IMR-90 (cell line): ENCODE measurements around the gene PCNX2. TPM values are rescaled to one million over a fixed set of nuclear protein-coding genes. Genes with fewer than 3 reads are reported as not detected.

Experiments used
- ATAC-seq: fragments of 200-7000 bp; cut with Tn5 transposase; 2 replicates; pipeline ENCODE4 v1.9.1; 2020; ENCODE audit warnings: low read depth, mild to moderate bottlenecking, moderate library complexity
- BruUV-seq: library from RNA; stranded (reverse); fragments of 400-500 nt; replicated peaks from 2 replicates; lab custom pipeline; 2021; lab: Mats Ljungman, UMichigan
- CTCF ChIA-PET: fragments of 300-600 bp; formaldehyde crosslinking; extraction: SDS; loops from one replicate; lab custom pipeline; 2021; ENCODE audit warnings: antibody characterized with exemption; lab: Yijun Ruan, JAX
- POLR2A ChIA-PET: fragments of 300-600 bp; sonication (Branson Sonifier 250); formaldehyde crosslinking; loops from one replicate; lab custom pipeline; 2022; ENCODE audit warnings: antibody characterized with exemption; ENCODE audit not compliant: unreplicated experiment; lab: Charles Lee
- DNase-seq: peaks from one replicate; pipeline ENCODE4 v3.0.0; 2013
- H2AFZ ChIP-seq: replicated peaks from 2 replicates; pipeline ENCODE3; 2013; ENCODE audit warnings: low read length, mild to moderate bottlenecking; ENCODE audit not compliant: poor library complexity
- H2AK5ac ChIP-seq: 2 replicates; pipeline ENCODE4 v1.6.1; 2013; ENCODE audit warnings: low read depth, low read length, inconsistent platforms
- H2AK9ac ChIP-seq: replicated peaks from 2 replicates; pipeline ENCODE3; 2013; ENCODE audit warnings: mild to moderate bottlenecking, low read depth, low read length, moderate library complexity; ENCODE audit not compliant: poor library complexity
- H2BK120ac ChIP-seq: 2 replicates; pipeline ENCODE4 v1.6.1; 2013; ENCODE audit warnings: low read depth, low read length, inconsistent platforms
- H2BK15ac ChIP-seq: 3 replicates; pipeline ENCODE4 v1.6.1; 2013; ENCODE audit warnings: low read depth, low read length, inconsistent platforms
- H2BK20ac ChIP-seq: 2 replicates; pipeline ENCODE4 v1.6.1; 2013; ENCODE audit warnings: low read depth, mild to moderate bottlenecking, inconsistent platforms, low read length, moderate library complexity
- H2BK5ac ChIP-seq: 2 replicates; pipeline ENCODE4 v1.6.1; 2013; ENCODE audit warnings: mild to moderate bottlenecking, low read depth, low read length, inconsistent platforms; ENCODE audit not compliant: poor library complexity, severe bottlenecking
- H3K14ac ChIP-seq: replicated peaks from 2 replicates; pipeline ENCODE4 v1.6.1; 2013; ENCODE audit warnings: low read depth, low read length, inconsistent platforms
- H3K18ac ChIP-seq: 2 replicates; pipeline ENCODE4 v1.6.1; 2013; ENCODE audit warnings: low read depth, low read length, control low read depth
- H3K23ac ChIP-seq: 2 replicates; pipeline ENCODE4 v1.6.1; 2013; ENCODE audit warnings: low read depth, low read length, inconsistent platforms
- H3K27ac ChIP-seq: 2 replicates; pipeline ENCODE4 v1.5.1; 2013; ENCODE audit warnings: mild to moderate bottlenecking, control low read depth, low read length; ENCODE audit not compliant: insufficient read depth
- H3K27me3 ChIP-seq: 2 replicates; pipeline ENCODE4 v1.6.1; 2013; ENCODE audit warnings: low read length; ENCODE audit not compliant: control insufficient read depth, insufficient read depth
- H3K36me3 ChIP-seq: 2 replicates; pipeline ENCODE4 v1.6.1; 2013; ENCODE audit warnings: low read length, mixed read lengths; ENCODE audit not compliant: control insufficient read depth, insufficient read depth
- H3K4ac ChIP-seq: 2 replicates; pipeline ENCODE4 v1.6.1; 2013; ENCODE audit warnings: low read depth, low read length, inconsistent platforms
- H3K4me1 ChIP-seq: 2 replicates; pipeline ENCODE4 v1.6.1; 2013; ENCODE audit warnings: low read length, mixed read lengths; ENCODE audit not compliant: control insufficient read depth, insufficient read depth
- H3K4me2 ChIP-seq: 2 replicates; pipeline ENCODE4 v1.6.1; 2013; ENCODE audit warnings: low read depth, mild to moderate bottlenecking, control low read depth, low read length, moderate library complexity
- H3K4me3 ChIP-seq: 2 replicates; pipeline ENCODE4 v1.5.1; 2013; ENCODE audit warnings: low read depth, mild to moderate bottlenecking, control low read depth, low read length, moderate library complexity; ENCODE audit not compliant: insufficient read depth
- H3K56ac ChIP-seq: 2 replicates; pipeline ENCODE4 v1.6.1; 2013; ENCODE audit warnings: low read length, inconsistent platforms; ENCODE audit not compliant: insufficient read depth; ENCODE audit errors: extremely low read depth
- H3K79me1 ChIP-seq, 2 experiments: 2 replicates each; pipeline ENCODE4 v1.6.1; 2013; ENCODE audit warnings: low read length in 2 of 2, inconsistent platforms in 1 of 2, low read depth in 1 of 2
- H3K9ac ChIP-seq: 2 replicates; pipeline ENCODE4 v1.6.1; 2013; ENCODE audit warnings: low read depth, low read length, control low read depth
- H3K9me1 ChIP-seq: 2 replicates; pipeline ENCODE4 v1.6.1; 2013; ENCODE audit warnings: low read length, inconsistent platforms; ENCODE audit not compliant: insufficient read depth
- H3K9me3 ChIP-seq: 2 replicates; pipeline ENCODE4 v1.6.1; 2013; ENCODE audit warnings: low read length; ENCODE audit not compliant: control insufficient read depth, insufficient read depth
- H4K20me1 ChIP-seq: 2 replicates; pipeline ENCODE4 v1.6.1; 2013; ENCODE audit warnings: low read length, inconsistent platforms; ENCODE audit not compliant: insufficient read depth
- H4K5ac ChIP-seq: 2 replicates; pipeline ENCODE4 v1.6.1; 2013; ENCODE audit warnings: mild to moderate bottlenecking, low read depth, low read length, control low read depth
- H4K8ac ChIP-seq, 2 experiments: 2 replicates each; pipeline ENCODE4 v1.6.1; 2013; ENCODE audit warnings: low read depth in 2 of 2, low read length in 2 of 2, control low read depth in 1 of 2, inconsistent platforms in 1 of 2
- H4K91ac ChIP-seq: 2 replicates; pipeline ENCODE4 v1.6.1; 2013; ENCODE audit warnings: low read depth, low read length, inconsistent platforms; ENCODE audit not compliant: insufficient read depth
- FOS ChIP-seq: fragments of 150-350 bp; IDR thresholded peaks from 2 replicates; pipeline ENCODE4 v1.6.1; 2016; ENCODE audit warnings: low read depth, low read length
- MAZ ChIP-seq: IDR thresholded peaks from 2 replicates; pipeline ENCODE4 v1.6.1; 2012; ENCODE audit warnings: low read depth, mild to moderate bottlenecking, low read length, improper control_type of control experiment, moderate library complexity, borderline replicate concordance
- MXI1 ChIP-seq: IDR thresholded peaks from 2 replicates; pipeline ENCODE4 v1.6.1; 2012; ENCODE audit warnings: low read depth, mild to moderate bottlenecking, low read length, moderate library complexity, borderline replicate concordance
- RAD21 ChIP-seq: IDR thresholded peaks from 2 replicates; pipeline ENCODE4 v1.6.1; 2012; ENCODE audit warnings: low read length, improper control_type of control experiment
- RCOR1 ChIP-seq: IDR thresholded peaks from 2 replicates; pipeline ENCODE4 v1.6.1; 2012; ENCODE audit warnings: mild to moderate bottlenecking, low read length, improper control_type of control experiment; ENCODE audit not compliant: insufficient replicate concordance
- WGBS, 2 experiments: methylation state at CpG; one replicate each; pipeline versions ENCODE4 v1.1.5 to v1.1.7; 2013; ENCODE audit warnings: missing lambda C conversion rate in 2 of 2; ENCODE audit not compliant: insufficient read length in 1 of 2; ENCODE audit errors: extremely low coverage in 2 of 2; 5-methylcytosine and 5-hydroxymethylcytosine counted together
- dilution Hi-C: fragments of 300-500 bp; cut with HindIII; formaldehyde crosslinking; loops from one replicate; pipeline ENCODE4 v1.14.3; 2018; ENCODE audit warnings: low sequenced_read_pairs; ENCODE audit not compliant: unreplicated experiment
- in situ Hi-C: fragments of 300-500 bp; cut with MboI; formaldehyde crosslinking; loops from 3 replicates; pipeline ENCODE4 v1.14.3; 2019; ENCODE audit warnings: low sequenced_read_pairs, inconsistent platforms, mixed read lengths
- intact Hi-C: fragments of 100-400 bp; cut with micrococcal nuclease; formaldehyde crosslinking; loops from 2 replicates; pipeline ENCODE4 v1.10.0; 2022
- polyA plus RNA-seq, 3 experiments: library from polyadenylated mRNA; depleted of rRNA; stranded (reverse); fragments of >200 nt; gene quantifications; 2 replicates each; pipeline ENCODE4 v1.2.3, GENCODE V29; 2012; ENCODE audit warnings: low replicate concordance in 1 of 3
- total RNA-seq: library from RNA; depleted of rRNA; stranded (reverse); fragments of >200 nt; gene quantifications from 2 replicates; pipeline ENCODE4 v1.2.3, GENCODE V29; 2012

PCNX2 gene
- total and polyA plus RNA-seq, 2 of the 4 experiments (the other 2 are of a cell fraction) = 15.9 to 22.6 TPM

DNA sequence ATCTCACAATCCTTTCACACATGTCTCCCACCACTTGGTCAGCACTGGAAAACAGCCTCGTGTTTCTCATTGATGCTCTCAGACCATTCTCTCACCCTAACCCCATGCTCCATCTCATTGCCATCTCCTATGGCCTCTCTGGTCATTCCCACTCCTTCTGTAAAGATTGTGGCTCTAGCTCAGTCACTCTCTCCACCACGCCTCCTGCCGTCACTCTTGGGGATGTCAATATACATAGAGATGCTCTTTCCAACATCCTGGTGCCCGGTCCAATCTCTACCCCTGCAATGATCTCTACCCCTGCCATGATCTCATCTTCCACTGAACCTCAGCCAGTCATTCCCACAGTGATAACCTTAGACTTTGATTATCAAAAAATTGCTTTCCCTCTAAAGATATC lies 255.0 kb downstream of the PCNX2 start:
- DNase-seq = no peak

More for the DNA sequence above, 255.0 kb downstream of the PCNX2 start:
- H3K23ac ChIP-seq = no peak overlapping the region
- no peak overlapping the region for H2BK20ac ChIP-seq
- no peaks in the 10 kb centered on the region for H3K79me1 ChIP-seq
- H3K9ac ChIP-seq = no peak overlapping the region
- no peak overlapping the region for H4K91ac ChIP-seq
- no peaks in the 10 kb centered on the region for H3K9me1 ChIP-seq
- ATAC-seq = no peak
- no peaks in the 10 kb centered on the region for H3K27me3 ChIP-seq
- H3K4me2 ChIP-seq = no peak overlapping the region
- H3K4me1 ChIP-seq = peaks cover under 1% of the 10 kb centered on the region; the same call in 1 of the 2 replicates
- H2BK15ac ChIP-seq = no peak overlapping the region
- H2BK5ac ChIP-seq = no peak overlapping the region
- H3K14ac ChIP-seq = no peak overlapping the region
- no peak overlapping the region for H2AK5ac ChIP-seq
- H3K36me3 ChIP-seq = no peaks in the 10 kb centered on the region
- H3K9me3 ChIP-seq = no peaks in the 10 kb centered on the region
- H2BK120ac ChIP-seq = no peak overlapping the region
- dilution Hi-C loops = no loop called here
- no peak overlapping the region for H4K8ac ChIP-seq
- H3K27ac ChIP-seq = no peak overlapping the region
- H3K18ac ChIP-seq = no peak overlapping the region
- intact Hi-C loops = no loop called here
- no peak overlapping the region for H3K4me3 ChIP-seq
- CTCF ChIA-PET = no interaction called here
- no peak overlapping the region for H2AK9ac ChIP-seq
- no peaks in the 10 kb centered on the region for H4K20me1 ChIP-seq
- H2AFZ ChIP-seq = no peak overlapping the region
- BruUV-seq = no TSS peak
- no peak overlapping the region for H4K5ac ChIP-seq
- POLR2A ChIA-PET = no interaction called here
- no peak overlapping the region for H3K4ac ChIP-seq
- in situ Hi-C loops = no loop called here
- no peak for TF ChIP-seq RCOR1
- no peak for TF ChIP-seq MAZ
- TF ChIP-seq MXI1 = no peak
- TF ChIP-seq FOS = no peak
- TF ChIP-seq RAD21 = no peak
- no peak overlapping the region for H3K56ac ChIP-seq
- 94% methylated on average over 4 of the region's 4 CpGs; no CpG with 5 or more reads in 1 of the 2 experiments for WGBS, 2 experiments
